Germinal center (tissue), 1 donor: Measurements from ENCODE around the gene MAG.

Source experiments
- DNase-seq: peaks from one replicate; pipeline ENCODE4 v3.0.0; 2012; ENCODE audit warnings: mixed read lengths, low spot score

MAG gene

DNA sequence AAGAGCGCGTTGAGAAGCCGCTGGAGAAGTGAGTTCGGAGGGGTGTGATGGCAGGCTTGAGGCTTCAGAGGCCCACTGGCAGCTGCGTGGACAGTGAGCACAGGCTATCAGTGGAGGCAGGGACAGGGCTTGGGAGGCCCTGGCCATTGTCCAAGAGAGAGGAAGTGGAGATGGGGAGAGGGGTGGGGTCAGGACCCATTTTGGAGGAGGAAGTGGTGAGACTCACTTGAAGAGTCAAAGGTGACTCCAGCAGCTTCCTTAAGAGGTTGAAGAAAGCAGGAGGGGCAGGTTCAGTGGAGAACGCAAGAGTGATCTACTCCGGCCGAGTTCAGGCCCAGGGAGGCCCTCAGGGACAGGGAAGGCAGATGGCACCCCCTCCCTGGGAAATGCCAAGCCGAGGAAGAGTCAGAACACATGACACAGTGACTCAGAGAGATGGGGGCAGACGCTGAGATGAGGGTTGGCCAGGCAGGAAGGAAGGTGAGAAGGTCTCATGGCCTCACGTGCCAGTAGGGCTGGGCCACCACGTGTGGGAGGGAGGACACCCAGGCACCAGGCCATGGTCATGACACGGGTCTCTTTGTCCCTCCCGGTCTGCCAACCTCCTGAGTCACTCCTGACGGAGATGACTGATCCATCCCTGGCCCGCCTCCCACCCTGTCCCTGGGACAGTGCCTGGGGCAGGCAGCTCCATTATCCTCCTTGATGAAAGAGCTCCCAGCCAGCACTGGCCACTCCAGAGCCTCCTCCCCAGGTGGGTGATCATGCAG is 26.9 kb downstream of the MAG start:
- DNase-seq, result no peak

DNA sequence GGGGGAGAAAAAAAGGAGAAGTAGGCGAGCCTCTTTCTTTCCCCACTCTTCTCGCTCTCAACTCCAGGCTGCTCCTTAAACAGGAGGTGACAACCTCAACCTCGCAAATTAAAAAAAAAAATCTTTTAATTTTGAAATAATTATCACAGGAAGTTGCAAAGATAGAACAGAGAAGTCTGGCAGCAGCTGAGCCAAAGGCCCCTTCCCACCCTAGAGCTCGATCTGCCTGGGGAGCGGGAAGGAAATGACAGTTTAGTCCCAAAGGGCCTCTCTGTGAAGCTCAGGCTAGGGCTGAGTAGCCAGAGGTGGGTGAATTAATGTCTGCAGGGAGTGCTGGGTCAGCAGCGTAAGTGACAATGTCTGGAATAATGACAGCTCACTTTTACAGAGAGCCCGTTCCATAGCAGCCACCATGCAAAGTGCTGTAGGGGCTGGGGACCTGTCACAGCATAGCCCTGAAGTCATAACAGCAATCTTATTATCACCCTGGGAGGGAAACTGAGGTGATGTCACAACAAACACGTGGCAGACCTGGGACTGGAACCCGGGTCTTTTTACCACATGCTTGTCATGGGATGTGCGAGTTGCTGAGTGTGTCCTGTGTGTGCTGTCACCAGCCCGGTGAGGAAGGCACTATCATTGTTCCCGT is 28.2 kb downstream of the MAG start:
- no peak for DNase-seq

DNA sequence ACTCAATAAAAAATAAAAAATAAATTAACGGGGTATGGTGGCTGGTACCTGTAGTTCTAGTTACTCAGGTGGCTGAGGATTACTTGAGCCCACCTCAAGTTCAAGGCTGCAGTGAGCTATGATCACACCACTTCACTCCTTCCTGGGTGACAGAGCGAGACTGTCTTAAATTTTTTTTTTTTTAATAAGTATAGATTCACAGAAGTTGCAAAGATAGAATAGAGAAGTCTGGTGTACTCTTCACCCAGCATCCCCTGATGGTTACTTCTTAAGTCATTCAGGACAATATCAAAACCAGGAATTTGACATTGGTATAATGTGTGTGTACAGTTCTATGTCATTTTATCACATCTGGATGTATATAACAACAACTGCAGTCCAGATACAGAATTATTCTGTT is 29.3 kb downstream of the MAG start:
- DNase-seq, result no peak

DNA sequence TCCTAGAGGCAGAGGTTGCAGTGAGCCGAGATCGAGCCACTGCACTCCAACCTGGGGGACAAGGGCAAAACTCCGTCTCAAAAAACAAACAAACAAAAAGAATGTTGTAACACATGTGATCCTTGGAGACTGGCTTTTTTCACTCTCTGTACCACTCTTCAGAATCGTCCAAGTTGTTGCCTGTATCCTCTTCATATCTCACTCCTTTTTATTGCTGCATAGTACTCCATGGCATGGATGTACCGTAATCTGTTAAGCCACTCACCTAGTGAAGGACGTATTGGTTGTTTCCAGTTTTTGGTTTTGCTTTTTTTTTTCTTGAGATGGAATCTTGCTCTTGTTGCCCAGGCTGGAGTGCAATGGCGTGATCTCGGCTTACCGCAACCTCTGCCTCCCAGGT is 30.1 kb downstream of the MAG start:
- DNase-seq, result no peak

- no peak for DNase-seq
Measured at GRCh38 chr19:35327642-35328041, 35.7 kb downstream of the MAG start.

GRCh38 chr19:35328851-35329285 is 36.9 kb downstream of the MAG start, which contains the start of gene CD22:
Gene CD22, plus strand, starts transcription at chr19:35329187. Its CDS starts 2,854 bp downstream, at chr19:35332041.
- peak; percentile 82 for DNase-seq

- no peak for DNase-seq
Measured at GRCh38 chr19:35329323-35329722, 37.4 kb downstream of the MAG start.

- peak; percentile 91 for DNase-seq
Measured at GRCh38 chr19:35330475-35330874, 38.5 kb downstream of the MAG start.

- no peak for DNase-seq
Measured at GRCh38 chr19:35331551-35332214, 39.7 kb downstream of the MAG start.

GRCh38 chr19:35332817-35333216 is 40.9 kb downstream of the MAG start:
- no peak for DNase-seq

- no peak for DNase-seq
Measured at GRCh38 chr19:35334144-35334753, 42.3 kb downstream of the MAG start.

DNA sequence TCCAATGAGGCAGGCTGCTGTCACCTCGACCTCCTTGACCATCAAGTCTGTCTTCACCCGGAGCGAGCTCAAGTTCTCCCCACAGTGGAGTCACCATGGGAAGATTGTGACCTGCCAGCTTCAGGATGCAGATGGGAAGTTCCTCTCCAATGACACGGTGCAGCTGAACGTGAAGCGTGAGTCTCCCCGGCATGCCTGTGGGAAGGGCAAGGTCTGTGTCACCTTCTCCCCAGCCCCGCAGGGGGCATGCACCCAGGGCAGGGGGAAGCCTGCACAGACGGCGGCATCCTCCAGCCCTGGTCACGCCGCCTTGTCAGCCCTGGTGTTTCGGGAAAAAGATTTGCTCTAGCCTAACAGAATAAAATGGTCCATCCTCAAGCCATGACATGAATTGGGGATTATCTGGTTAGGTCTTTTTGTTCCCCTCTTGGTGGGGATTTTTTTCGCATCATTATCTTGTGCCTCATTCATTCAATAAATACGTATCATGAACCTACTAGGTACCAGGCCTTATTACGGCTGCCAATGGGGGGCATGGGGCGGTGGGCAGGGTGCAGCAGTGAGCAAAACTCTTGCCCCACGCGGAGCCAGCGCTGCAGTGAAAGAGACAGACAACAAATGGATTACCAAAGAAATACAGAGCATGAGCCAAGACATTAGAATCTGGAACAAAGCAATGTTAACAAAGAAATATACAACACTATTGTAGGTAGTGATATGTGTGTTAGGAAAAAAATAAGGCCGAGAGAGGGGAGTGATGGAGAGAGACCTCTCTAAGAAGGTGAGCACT is 44.4 kb downstream of the MAG start:
- no peak for DNase-seq

GRCh38 chr19:35337097-35337983 is 45.4 kb downstream of the MAG start:
- DNase-seq, result no peak

DNA sequence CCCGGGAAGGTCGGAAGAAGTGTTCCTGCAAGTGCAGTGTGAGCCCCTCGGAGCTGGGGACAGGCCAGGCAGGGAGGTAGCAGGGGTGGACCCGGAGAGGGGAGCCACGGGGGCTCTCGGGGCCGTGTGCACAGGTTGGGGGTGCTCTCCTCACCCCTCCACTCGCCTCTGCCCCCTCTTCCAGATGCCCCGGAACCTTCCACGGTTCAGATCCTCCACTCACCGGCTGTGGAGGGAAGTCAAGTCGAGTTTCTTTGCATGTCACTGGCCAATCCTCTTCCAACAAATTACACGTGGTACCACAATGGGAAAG is 46.0 kb downstream of the MAG start:
- DNase-seq, result no peak

- no peak for DNase-seq
Measured at GRCh38 chr19:35340431-35340830, 48.5 kb downstream of the MAG start.

- no peak for DNase-seq
Measured at GRCh38 chr19:35341006-35341405, 49.0 kb downstream of the MAG start.

GRCh38 chr19:35341565-35342225 is 49.7 kb downstream of the MAG start:
- DNase-seq, result no peak

GRCh38 chr19:35342430-35342829 is 50.5 kb downstream of the MAG start:
- DNase-seq, result no peak

DNA sequence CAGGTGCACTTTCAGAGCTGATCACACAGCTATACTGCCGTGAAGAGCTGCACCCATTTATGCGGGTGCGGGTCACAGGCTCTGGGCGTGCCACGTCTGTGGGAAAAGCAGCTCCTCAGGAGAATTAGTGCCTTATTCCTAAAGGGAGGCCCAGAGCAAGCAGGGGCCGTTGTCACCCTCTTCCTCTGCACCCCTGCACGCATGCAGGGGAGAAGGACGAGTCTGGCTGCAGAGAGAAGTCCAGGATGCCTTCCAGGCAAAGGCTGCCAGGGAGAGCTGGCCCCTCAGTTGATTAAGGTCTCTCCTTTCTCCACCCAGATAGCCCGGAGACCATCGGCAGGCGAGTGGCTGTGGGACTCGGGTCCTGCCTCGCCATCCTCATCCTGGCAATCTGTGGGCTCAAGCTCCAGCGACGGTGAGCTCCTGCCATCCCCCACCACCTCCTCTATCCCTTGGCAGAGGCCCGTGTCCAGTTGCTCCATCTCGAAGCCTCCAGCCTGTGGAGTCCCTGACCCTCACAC is 52.6 kb downstream of the MAG start:
- no peak for DNase-seq

GRCh38 chr19:35345671-35346111 is 53.7 kb downstream of the MAG start:
- DNase-seq, result no peak
